ENCODE data around the gene RETREG2. TPM values are rescaled to one million over a fixed set of nuclear protein-coding genes. Genes with fewer than 3 reads are reported as not detected.

The RETREG2 gene
- total RNA-seq, 1 donor from 2014 or later, result 34.4 TPM

GRCh38 chr2:219168526-219168925 lies 9.5 kb upstream of the RETREG2 start:
- TF ChIP-seq, protein P1, sequence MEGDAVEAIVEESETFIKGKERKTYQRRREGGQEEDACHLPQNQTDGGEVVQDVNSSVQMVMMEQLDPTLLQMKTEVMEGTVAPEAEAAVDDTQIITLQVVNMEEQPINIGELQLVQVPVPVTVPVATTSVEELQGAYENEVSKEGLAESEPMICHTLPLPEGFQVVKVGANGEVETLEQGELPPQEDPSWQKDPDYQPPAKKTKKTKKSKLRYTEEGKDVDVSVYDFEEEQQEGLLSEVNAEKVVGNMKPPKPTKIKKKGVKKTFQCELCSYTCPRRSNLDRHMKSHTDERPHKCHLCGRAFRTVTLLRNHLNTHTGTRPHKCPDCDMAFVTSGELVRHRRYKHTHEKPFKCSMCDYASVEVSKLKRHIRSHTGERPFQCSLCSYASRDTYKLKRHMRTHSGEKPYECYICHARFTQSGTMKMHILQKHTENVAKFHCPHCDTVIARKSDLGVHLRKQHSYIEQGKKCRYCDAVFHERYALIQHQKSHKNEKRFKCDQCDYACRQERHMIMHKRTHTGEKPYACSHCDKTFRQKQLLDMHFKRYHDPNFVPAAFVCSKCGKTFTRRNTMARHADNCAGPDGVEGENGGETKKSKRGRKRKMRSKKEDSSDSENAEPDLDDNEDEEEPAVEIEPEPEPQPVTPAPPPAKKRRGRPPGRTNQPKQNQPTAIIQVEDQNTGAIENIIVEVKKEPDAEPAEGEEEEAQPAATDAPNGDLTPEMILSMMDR (conservative IDR thresholded peaks at IDR 0.05; ENCODE audit: low read depth, low read length), result no peak
- DNase-seq (ENCODE audit: low read depth), result no peak
- no peak overlapping the region for H3K4me3 ChIP-seq (ENCODE audit: low read depth, low read length)

DNA sequence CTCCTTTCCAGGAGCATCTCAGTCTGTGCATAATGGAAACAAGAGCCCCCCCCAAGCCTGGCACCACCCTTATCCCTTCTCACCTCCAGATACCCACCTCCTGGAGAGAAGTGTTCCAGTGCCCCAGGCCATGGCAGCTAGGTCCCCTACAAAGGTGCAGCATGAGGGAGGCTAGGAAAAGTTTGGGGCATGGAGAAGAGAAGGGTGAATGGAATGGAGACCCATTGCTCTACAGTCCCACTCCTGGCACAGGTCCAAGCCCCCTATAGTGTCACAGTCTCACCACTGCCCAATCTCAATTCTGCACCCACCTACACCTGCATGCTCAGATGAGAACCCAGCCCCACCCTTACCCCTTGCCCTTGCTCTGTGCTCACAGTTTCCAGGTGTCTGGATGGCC lies 9.1 kb upstream of the RETREG2 start:
- H3K4me3 ChIP-seq (ENCODE audit: low read depth, low read length), result no peak overlapping the region
- no peak for DNase-seq (ENCODE audit: low read depth)
- TF ChIP-seq, protein P1 (conservative IDR thresholded peaks at IDR 0.05; ENCODE audit: low read depth, low read length), result no peak

DNA sequence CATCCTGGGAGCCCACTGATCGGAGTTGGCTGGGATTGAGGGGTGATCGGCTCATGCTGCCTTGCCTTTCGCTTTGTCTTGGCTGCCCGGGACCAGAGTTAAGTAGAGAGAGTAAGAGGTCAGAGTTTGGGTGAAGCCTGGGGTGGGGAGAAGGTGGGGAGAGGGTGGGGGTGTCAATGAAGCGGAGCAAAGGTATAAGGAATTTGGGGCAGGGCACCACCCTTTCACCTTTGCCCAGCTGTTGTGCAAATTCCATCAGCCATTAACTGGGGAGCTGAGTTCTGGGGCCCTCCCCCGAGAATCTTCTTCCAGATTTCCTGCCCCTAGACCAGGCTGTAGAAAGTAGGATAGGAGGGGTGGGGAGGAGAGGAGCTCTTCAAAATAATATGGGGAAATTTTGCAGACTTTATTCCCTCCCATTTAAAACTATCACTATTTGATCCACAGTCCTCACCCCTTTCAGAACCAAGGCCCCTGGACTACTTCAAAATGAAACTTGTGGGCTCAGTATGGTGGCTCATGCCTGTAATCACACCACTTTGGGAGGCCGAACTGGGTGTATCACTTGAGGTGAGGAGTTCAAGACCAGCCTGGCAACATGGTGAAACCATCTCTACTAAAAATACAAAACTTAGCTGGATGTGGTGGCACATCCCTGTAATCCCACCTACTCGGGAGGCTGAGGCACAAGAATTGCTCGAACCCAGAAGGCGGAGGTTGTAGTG lies 8.0 kb upstream of the RETREG2 start, which contains the start of gene SLC23A3:
TSS of gene SLC23A3 (minus strand) at position 100 of the 725 bp plus-strand sequence. CDS start at position 55, 45 bp downstream.
- H3K4me3 ChIP-seq (ENCODE audit: low read depth, low read length), result no peak within 1 kb of the TSS
- DNase-seq (ENCODE audit: low read depth), result no peak
- TF ChIP-seq, protein P1 (conservative IDR thresholded peaks at IDR 0.05; ENCODE audit: low read depth, low read length), result no peak

- TF ChIP-seq, protein P1 (conservative IDR thresholded peaks at IDR 0.05; ENCODE audit: low read depth, low read length), result peak; percentile 77
- peak; percentile 91 for DNase-seq (ENCODE audit: low read depth)
- H3K4me3 ChIP-seq (ENCODE audit: low read depth, low read length), result no peak overlapping the region
Observed at GRCh38 chr2:219171231-219171651, 6.8 kb upstream of the RETREG2 start.

- TF ChIP-seq, protein P1 (conservative IDR thresholded peaks at IDR 0.05; ENCODE audit: low read depth, low read length), result no peak
- H3K4me3 ChIP-seq (ENCODE audit: low read depth, low read length), result no peak overlapping the region
- no peak for DNase-seq (ENCODE audit: low read depth)
Observed at GRCh38 chr2:219172231-219173154, 5.6 kb upstream of the RETREG2 start.

DNA sequence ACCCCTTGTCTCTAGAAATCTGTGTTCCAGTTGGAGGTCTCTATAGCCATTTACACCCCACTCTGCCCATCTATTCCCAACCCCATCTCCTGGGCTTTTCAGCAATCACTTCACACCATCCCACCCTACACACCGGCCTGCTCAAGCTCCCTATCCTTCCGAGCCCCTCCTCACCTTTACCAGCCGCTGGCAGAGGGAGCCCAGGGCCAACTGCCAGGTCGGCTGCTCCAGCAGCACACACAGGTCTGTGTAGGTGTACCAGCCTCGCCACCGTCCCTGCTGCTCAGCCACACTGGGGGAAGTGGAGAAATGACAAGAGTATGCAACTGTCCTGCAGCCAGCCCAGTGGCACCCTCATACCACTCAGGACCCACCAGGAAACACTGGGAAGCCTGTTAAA lies 4.9 kb upstream of the RETREG2 start:
- no peak for DNase-seq (ENCODE audit: low read depth)
- no peak overlapping the region for H3K4me3 ChIP-seq (ENCODE audit: low read depth, low read length)
- TF ChIP-seq, protein P1 (conservative IDR thresholded peaks at IDR 0.05; ENCODE audit: low read depth, low read length), result no peak

All from epithelial cell of proximal tubule (primary cell).